Erythroblast (primary cell): ENCODE results near the gene FABP1.

Experiments
- DNase-seq, 2 experiments: peaks; one replicate each; lab custom pipeline; 2025; lab: John Stamatoyannopoulos, UW
- GATA1 ChIP-seq: IDR thresholded peaks from 2 replicates; pipeline ENCODE4 v1.6.1; 2011; ENCODE audit warnings: low read depth, mild to moderate bottlenecking, control low read depth, low read length, moderate library complexity
- POLR2A ChIP-seq: IDR thresholded peaks from 2 replicates; pipeline ENCODE4 v1.6.1; 2011; ENCODE audit warnings: mild to moderate bottlenecking, low read length

FABP1 gene

DNA sequence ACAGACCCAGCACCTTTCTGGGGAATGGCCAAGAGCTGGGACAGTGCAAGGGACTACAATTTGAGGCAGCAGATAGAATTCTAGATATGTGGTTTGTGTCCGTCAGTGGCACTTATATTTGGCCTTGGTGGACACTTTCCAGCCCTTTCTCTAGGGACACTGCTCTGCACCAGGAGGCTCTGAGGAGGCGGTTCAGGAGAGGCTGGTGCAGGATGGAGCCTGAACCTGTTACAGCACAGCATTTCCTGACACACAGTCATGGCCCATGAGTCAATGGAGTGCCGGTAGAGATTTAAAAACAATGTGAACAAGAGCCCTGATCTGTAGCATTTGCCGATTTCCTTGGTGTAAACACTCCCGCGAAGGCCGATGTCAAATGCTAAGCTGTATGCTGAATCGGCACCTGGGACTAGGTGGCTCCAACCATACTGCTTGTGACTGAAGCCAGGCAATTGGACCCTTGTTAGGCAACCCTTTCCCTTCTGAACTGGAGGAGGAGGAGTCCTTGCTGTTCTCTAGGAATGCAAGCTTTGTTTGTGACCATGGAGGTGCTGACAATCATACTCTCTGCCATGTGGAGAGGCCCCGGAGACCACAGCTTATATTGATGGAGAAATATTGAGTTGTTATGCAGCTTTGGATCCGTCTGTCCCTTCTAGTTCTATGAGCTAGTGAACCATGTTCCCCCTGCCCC is 11.9 kb downstream of the FABP1 start:
- DNase-seq = no peak
- TF ChIP-seq GATA1 (no peak), POLR2A (no peak)

DNA sequence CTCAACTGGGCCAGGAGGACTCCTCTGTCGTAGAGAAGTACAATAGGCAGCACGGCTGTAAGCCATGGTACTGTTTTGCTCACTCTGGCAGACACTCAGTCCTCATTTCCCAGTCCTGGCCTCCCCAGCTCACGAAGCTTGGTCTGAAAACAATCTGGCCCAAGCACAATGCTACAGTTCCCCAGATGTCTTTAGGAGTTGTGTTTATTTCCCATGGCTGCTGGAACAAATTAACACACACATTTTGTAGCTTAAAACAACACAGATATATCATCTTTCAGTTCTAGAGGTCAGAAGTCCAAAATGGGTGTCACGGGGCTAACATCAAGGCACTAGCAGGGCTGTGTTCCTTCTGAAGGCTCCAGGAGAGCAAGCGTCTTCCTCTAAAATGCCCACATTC is 13.0 kb downstream of the FABP1 start:
- TF ChIP-seq POLR2A (no peak), GATA1 (no peak)
- no peak for DNase-seq

DNA sequence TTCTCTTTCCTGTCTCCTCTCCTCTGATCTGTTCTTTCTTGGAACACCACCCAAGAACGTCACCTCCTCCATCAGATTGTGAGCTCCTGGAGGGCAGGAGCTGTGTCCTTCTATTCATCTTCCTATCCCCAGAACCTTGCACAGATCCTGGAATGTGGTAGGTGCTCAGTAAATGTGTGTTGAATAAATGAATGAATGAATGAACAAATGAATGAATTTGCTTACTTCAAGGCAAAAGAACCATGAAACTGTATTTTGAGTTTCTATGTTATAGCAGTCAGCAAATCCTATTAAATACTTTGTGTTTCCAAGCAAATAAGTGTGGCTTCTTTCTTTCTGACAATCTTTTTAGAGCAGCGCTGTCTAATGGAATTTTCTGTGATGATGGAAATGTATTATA is 14.8 kb downstream of the FABP1 start:
- TF ChIP-seq POLR2A (no peak), GATA1 (no peak)
- DNase-seq = no peak

DNA sequence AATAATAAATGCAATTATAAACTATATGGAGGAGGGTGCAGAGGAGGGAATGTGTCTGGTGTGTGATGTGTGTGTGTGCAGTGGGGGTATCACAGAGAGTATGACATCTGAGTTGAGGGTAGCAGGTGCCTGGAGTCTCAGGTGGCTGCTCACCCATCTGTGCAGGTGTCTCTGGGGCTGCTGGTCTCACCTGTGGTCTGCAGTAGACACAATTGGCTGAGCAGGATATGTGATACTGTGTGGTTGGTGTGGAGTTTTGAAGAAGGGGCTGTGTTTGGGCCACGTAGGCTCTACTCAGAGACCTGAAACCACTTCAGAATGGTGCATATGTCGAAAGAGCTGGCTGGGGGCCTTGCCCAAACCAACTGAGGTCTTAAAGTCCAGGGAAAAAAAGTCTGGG is 17.0 kb downstream of the FABP1 start:
- TF ChIP-seq POLR2A = no peak
- no peak for DNase-seq

DNA sequence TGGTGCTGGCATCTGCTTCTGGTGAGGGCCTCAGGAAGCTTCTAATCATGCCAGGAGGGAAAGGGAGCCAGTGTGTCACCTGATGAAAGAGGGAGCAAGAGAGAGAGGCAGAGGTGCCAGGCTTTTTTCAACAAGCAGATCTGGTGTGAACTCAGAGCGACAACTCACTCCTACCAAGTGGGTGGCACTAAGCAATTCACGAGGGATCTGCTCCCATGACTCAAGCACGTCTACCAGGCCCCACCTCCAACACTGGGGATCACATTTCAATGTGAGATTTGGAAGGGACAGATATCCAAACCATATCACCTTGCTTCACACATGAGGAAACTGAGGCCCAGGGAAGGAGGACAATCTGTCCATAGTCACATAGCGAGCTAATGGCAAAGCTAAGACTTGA is 19.1 kb downstream of the FABP1 start:
- no peak for DNase-seq
- TF ChIP-seq GATA1 (no peak), POLR2A (no peak)

DNA sequence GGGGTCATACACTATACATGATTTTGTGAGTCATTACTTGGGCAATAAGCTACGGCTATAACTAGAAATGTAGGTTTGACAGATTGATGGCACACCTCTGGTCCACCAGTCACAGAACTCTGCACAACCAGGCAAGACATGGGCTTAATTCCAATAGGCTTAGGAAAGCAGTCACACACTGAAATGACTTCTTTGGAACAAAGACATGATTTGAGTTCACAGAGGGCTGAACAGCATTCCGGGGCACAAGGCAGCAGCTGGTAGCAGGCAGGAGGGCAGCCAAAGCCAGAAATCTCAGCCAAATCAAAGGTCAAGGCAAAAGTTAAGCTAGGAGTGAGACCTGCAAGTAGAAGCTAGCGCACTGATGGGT is 27.4 kb downstream of the FABP1 start:
- TF ChIP-seq POLR2A (no peak), GATA1 (no peak)
- no peak for DNase-seq

DNA sequence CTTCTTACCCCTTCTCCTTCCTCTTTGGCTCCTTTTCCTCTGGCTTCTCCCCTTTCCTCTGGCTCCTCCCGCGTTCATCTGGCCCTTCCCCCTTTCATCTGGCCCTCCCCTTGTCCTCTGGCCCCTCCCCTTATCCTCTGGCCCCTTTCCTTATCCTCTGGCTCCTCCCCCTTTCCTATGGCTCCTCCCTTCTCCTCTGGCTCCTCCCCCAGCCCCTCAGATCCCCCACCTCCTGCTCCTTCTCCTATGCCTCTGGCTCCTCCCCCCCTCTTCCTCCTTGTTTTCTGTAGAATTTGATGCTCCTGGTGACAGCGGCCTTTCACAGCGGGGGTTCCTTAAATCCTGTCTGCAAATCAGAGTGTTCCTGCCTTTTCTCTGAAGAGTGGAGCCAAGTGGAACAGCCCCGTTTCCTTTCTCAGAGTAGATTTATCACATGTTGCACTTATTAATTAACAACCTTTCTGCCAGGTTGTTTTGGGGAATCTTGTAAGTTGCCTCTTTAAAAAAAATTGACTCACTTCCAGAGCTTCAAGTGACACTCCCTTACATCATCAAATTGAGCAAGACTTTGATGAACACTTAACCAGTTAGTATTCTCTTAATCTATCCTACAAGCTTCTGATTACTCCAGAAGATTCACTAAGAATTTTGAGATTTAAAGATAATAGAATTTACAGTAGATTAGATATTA is 27.9 kb downstream of the FABP1 start:
- peak; percentile 17 to 64 for DNase-seq
- TF ChIP-seq GATA1 (no peak), POLR2A (no peak)

DNA sequence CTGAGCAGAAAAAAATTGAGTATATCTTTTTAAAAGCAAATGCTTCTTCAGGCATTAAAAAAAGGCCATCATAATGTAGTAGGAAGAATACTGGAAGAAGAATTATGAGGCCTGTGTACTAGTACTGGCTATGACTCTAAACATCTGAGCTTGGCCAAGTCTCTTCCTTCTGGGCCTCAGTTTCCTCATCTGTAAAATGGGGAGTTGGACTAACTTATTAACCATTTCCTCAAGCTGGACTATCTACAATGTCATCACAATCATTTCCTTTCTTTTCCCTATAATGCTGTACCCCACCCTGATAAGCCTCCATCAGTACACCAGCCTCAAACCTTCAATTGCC is 29.3 kb downstream of the FABP1 start:
- DNase-seq = no peak
- TF ChIP-seq POLR2A = no peak
- no peak for TF ChIP-seq GATA1

DNA sequence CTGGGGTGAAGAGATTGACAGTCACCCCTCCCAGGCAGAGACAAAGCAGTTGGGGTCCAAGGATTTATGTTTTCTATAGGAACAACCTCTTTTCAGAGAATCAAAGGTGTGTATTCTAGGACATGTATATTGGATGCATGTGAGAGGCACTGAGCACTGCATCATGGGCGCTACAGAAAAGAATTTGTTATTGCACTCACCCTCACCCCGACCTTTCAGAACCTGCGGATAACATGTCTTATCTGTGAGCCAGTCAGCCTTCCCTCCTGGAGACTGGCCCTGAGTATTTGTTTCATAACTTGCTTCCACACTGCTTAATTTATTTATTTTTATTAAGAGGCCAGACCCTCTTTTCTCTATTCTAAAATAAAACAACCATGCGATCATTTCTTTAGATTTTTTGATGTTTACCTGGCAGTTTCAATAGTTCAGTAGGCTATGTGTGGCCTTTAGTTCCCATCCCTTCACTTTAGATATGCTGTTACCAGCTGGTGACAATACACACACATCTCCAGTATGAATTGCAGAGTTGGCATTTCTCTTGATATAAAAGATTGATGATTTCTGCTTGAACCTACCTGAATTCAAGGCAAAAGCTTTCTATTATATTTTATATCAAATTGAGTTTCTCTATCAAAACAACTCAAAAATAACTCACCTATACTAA is 29.8 kb downstream of the FABP1 start:
- no peak for DNase-seq
- TF ChIP-seq POLR2A (no peak), GATA1 (no peak)

DNA sequence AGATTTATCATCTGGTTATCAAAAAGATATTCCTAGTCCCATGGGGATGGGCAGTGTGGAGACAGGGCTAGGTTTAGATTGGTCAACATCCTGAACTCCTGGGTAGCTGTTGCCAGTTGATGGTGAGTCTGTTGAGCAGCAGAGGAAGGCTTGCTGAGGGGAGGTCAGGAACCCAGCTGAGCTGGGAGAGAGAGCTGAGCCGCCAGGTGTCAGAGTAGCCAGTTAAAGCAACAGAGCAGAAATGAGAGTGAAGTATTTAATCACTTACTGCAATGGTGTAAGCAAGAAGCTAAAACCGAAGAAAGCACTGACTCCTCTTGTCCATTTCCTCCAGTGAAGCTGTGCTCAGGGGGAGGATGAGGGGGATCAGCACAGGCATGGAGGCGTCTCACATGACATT is 30.7 kb downstream of the FABP1 start:
- TF ChIP-seq GATA1 (no peak), POLR2A (no peak)
- no peak for DNase-seq

DNA sequence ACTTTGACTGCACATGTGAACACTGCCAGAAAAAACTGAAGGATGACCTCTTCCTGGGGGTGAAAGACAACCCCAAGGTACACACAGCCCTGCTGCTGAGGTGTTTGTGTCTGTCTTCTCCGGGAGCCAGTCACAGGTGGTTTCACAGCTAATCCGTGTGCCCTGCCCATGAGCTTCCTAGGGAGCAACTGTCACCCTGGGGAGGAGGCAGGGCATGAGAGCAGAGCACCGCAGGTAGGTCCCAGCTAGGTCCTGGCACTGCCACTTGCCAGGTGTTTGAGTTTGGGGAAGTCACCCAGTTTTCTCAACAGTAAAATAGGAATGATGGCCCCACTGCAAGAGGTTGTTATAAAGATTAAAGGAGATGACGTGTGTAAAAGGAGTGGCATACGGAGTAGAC is 31.2 kb downstream of the FABP1 start:
- no peak for TF ChIP-seq POLR2A
- DNase-seq = no peak

DNA sequence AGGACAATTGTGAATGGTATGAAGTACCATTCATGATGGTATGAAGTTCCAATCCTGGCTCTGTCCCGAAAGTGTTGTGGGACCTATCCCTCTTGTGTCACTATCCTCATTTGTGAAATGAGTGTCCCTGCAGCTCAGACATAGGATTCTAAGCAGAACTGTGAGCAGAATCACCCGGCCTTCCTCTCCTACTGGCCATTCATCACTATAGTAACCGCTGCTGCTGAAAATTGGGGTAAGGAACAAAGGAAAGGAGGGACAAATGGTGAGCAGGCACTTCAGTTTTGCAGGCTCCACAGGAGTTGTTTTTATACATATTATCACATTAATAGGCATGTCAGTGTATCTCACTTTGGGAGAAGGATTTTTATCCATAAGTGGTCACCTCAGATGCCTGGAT is 32.8 kb downstream of the FABP1 start:
- DNase-seq = no peak
- TF ChIP-seq POLR2A = no peak
- TF ChIP-seq GATA1 = no peak

DNA sequence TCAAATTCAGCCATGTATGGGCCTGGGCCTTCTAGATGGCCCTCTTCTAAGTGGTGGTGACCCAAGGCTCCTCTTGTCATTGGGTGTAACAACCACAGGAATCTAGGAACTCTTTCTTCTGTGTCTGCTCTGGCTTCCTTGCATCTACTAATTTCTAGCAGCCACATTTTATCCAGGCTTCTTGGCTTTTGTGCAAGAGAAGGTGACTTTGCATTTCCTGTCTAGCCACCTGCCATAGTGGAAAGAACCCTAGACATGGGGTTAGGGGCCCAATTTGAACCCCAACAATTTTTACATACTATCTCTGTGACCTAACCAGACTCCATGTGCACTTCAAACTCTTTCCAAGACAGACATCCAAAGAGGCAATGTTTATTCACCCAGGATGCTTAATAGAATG is 35.1 kb downstream of the FABP1 start:
- no peak for TF ChIP-seq POLR2A
- TF ChIP-seq GATA1 = no peak
- DNase-seq = no peak

DNA sequence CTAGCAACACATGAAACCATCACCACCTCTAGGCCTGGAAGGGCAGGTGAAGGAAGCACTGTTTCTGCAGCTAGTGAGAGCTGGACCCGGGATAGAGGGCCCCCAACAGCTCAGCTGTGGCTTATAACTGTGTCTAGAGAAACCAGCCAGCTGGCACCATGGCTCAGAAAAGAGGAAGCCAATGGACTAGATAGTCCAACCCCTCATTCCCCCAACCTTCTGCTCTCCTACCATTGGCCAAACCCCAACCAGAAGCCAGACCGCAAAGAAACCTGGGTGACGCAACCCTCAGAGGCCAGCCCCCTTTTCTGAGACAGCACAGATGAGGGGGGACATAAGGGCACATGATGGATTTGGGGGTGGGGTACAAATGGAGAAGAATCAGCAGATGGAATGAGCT is 35.9 kb downstream of the FABP1 start:
- TF ChIP-seq GATA1 = no peak
- no peak for TF ChIP-seq POLR2A
- DNase-seq = no peak
